Measurements from ENCODE around the gene CEACAM18. TPM values are rescaled to one million over a fixed set of nuclear protein-coding genes. Genes with fewer than 3 reads are reported as not detected.

The CEACAM18 gene
- total RNA-seq, 1 donor from 2014 or later, result not detected

DNA sequence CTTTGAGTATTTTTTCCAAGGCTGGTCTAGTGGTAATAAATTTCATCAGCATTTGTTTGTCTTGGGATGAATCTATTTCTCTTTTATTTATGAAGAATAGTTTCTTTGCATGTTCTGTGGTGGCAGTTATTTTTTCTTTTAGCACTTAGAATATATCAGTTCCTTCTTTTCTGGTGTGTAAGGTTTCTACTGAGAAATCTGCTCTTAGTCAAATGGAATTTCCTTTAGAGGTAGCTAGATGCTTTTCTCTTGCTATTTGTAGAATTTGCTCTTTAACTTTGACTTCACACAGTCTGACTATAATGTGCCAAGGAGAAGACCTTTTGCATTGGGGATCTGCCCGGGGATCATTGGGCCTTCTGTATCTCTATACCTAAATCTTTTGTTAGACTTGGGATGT lies 57.2 kb downstream of the CEACAM18 start:
- Mint-ChIP-seq H3K9me3 (ENCODE audit: unreplicated experiment) (no peaks in the 10 kb centered on the region), H3K27ac (ENCODE audit: unreplicated experiment) (no peak overlapping the region), H3K4me1 (ENCODE audit: unreplicated experiment) (peaks cover 3% of the 10 kb centered on the region), H3K27me3 (ENCODE audit: unreplicated experiment) (no peaks in the 10 kb centered on the region), H3K36me3 (ENCODE audit: low read depth, unreplicated experiment) (no peaks in the 10 kb centered on the region), H3K4me3 (ENCODE audit: unreplicated experiment) (no peak overlapping the region)
- TF ChIP-seq, protein P1, sequence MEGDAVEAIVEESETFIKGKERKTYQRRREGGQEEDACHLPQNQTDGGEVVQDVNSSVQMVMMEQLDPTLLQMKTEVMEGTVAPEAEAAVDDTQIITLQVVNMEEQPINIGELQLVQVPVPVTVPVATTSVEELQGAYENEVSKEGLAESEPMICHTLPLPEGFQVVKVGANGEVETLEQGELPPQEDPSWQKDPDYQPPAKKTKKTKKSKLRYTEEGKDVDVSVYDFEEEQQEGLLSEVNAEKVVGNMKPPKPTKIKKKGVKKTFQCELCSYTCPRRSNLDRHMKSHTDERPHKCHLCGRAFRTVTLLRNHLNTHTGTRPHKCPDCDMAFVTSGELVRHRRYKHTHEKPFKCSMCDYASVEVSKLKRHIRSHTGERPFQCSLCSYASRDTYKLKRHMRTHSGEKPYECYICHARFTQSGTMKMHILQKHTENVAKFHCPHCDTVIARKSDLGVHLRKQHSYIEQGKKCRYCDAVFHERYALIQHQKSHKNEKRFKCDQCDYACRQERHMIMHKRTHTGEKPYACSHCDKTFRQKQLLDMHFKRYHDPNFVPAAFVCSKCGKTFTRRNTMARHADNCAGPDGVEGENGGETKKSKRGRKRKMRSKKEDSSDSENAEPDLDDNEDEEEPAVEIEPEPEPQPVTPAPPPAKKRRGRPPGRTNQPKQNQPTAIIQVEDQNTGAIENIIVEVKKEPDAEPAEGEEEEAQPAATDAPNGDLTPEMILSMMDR (IDR thresholded peaks at IDR 0.05; ENCODE audit: unreplicated experiment), result no peak
- DNase-seq (ENCODE audit: low spot score), result no peak

DNA sequence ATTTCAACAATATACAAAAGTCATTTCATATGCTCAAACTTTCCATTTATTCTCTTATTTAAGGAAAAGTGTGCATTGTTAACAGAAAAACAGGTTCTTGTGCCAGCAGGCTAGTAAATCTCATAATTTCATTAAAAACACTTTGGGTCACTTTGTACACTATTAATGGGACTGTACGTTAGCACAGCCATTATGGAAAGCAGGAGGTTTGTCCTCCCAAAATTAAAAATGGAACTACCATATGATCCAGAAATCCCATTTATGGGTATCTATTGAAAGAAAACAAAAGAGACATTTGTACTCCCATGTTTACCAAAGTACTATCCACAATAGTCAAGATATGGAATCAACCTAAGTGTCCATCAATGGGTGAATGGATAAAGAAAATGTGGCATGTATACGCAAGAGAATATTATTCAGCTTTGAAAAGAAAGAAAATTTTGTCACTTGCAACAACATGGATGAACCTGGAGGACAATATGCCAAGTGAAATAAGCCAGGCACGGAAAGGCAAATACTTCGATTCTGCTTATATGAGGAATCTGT lies 61.6 kb downstream of the CEACAM18 start:
- DNase-seq (ENCODE audit: low spot score), result no peak
- Mint-ChIP-seq H3K27ac (ENCODE audit: unreplicated experiment) (no peak overlapping the region), H3K9me3 (ENCODE audit: unreplicated experiment) (no peaks in the 10 kb centered on the region), H3K4me3 (ENCODE audit: unreplicated experiment) (no peak overlapping the region), H3K27me3 (ENCODE audit: unreplicated experiment) (peaks cover 4% of the 10 kb centered on the region), H3K4me1 (ENCODE audit: unreplicated experiment) (peaks cover 20% of the 10 kb centered on the region), H3K36me3 (ENCODE audit: low read depth, unreplicated experiment) (no peaks in the 10 kb centered on the region)
- TF ChIP-seq, protein P1 (IDR thresholded peaks at IDR 0.05; ENCODE audit: unreplicated experiment), result no peak

Other genes with a start within 250 kb of the CEACAM18 start
- gene SIGLECL1, start 227.5 kb upstream of the CEACAM18 start, total RNA-seq (ENCODE audit: unreplicated experiment), result 2.8 TPM
- gene IGLON5, start 166.9 kb upstream of the CEACAM18 start, total RNA-seq (ENCODE audit: unreplicated experiment), result 114 TPM
- gene VSIG10L, start 136.4 kb upstream of the CEACAM18 start, total RNA-seq (ENCODE audit: unreplicated experiment), result 5.9 TPM
- 55.1 TPM for gene ETFB, start 112.2 kb upstream of the CEACAM18 start, total RNA-seq (ENCODE audit: unreplicated experiment)
- gene CLDND2, start 109.5 kb upstream of the CEACAM18 start, total RNA-seq (ENCODE audit: unreplicated experiment), result not detected
- gene NKG7, start 105.9 kb upstream of the CEACAM18 start, total RNA-seq (ENCODE audit: unreplicated experiment), result not detected
- gene LIM2, start 90.6 kb upstream of the CEACAM18 start, total RNA-seq (ENCODE audit: unreplicated experiment), result not detected
- 0.21 TPM for gene C19orf84, start 87.9 kb upstream of the CEACAM18 start, total RNA-seq (ENCODE audit: unreplicated experiment)
- not detected for gene SIGLEC10, start 60.9 kb upstream of the CEACAM18 start, total RNA-seq (ENCODE audit: unreplicated experiment)
- gene SIGLEC8, start 20.1 kb upstream of the CEACAM18 start, total RNA-seq (ENCODE audit: unreplicated experiment), result not detected
- not detected for gene SIGLEC12, start 23.3 kb downstream of the CEACAM18 start, total RNA-seq (ENCODE audit: unreplicated experiment)
- gene SIGLEC6, start 53.1 kb downstream of the CEACAM18 start, total RNA-seq (ENCODE audit: unreplicated experiment), result not detected
- gene ZNF175, start 92.7 kb downstream of the CEACAM18 start, total RNA-seq (ENCODE audit: unreplicated experiment), result 18.3 TPM
- not detected for gene SIGLEC5, start 151.9 kb downstream of the CEACAM18 start, total RNA-seq (ENCODE audit: unreplicated experiment)
- 0.21 TPM for gene SIGLEC14, start 168.3 kb downstream of the CEACAM18 start, total RNA-seq (ENCODE audit: unreplicated experiment)
- 12.9 TPM for gene SPACA6, start 214.8 kb downstream of the CEACAM18 start, total RNA-seq (ENCODE audit: unreplicated experiment)
- gene HAS1, start 245.5 kb downstream of the CEACAM18 start, total RNA-seq (ENCODE audit: unreplicated experiment), result not detected